UCSD-AML1 (cell line): ENCODE data around the gene AIG1.

Experiments used
- DNase-seq: peaks from one replicate; lab custom pipeline; 2025; ENCODE audit not compliant: unreplicated experiment; lab: John Stamatoyannopoulos, UW

The AIG1 gene

DNA sequence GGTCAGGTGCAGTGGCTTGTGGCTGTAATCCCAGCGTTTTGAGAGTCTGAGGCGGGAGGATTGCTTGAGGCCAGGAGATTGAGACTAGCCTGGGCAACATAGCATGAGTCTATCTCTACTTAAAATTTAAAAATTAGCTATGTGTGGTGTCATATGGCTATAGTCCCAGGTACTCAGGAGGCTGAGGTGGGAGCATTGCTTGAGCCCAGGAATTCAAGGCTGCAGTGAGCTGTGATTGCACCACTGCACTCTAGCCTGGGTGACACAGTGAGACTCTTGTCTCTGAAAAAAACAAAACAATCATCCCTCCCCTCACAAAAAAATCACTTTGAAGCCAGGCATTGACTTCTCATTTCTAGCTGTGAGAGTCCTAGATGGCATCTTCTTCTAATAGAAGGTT lies 32.1 kb downstream of the AIG1 start:
- no peak for DNase-seq

DNA sequence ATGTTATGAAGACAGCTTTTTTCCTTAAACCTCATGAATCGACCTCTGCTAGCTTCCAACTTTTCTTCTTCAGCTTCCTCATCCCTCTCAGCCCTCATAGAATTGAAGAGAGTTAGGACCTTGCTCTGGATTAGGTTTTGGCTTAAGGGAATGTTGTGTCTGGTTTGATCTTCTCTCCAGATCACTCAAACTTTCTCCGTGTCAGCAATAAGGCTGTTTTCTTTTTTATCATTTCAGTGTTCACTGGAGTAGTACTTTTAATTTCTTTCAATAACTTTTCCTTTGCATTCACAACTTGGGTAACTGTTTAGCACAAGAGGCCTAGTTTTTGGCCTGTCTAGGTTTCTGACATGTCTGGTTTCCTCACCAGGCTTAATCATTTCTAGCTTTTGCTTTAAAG lies 32.6 kb downstream of the AIG1 start:
- no peak for DNase-seq

DNA sequence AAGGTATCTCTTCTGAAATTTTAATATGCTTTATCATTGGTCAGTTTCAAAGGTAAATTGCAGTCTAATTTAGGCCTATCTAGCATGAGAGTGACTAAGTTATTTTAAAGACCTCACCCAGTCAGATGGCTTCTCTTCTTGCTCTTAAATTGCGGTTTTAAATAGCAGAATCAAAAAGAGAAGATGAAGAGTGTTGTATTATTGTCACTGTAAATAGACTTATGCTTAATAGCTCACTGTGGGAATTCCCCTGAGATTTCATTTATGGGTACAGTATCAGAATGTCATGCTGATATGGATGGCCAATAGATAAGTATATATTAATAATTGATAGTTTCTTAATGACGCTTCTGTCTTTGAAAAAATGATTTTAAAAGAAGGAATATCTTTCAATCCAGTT lies 35.7 kb downstream of the AIG1 start:
- no peak for DNase-seq

DNA sequence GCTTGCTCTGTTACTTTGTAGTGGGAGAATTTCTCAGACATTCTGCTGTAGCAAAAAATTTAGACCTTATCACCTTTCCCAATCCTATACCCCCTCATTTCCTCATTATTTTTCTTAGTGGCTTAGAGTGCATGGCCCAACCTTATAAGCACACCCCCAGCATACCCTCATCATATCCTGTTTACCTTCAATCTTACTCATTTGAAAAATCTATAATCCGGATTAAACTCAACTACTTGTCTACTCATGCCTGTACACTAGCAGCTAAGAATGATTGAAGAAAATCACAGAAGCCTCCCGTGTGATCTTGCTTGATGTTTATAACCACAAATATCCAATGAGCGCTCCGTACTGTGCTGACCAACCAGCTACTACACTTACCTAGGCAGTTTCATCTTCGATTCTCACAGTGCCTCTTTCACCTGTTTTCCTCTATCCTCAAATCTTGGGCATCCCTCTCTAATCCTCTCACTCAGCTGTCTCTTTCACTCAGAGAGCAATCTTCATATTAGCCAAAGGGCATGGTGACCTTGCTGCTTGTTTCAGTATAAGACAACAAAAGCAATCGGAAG lies 36.6 kb downstream of the AIG1 start:
- DNase-seq, result no peak

DNA sequence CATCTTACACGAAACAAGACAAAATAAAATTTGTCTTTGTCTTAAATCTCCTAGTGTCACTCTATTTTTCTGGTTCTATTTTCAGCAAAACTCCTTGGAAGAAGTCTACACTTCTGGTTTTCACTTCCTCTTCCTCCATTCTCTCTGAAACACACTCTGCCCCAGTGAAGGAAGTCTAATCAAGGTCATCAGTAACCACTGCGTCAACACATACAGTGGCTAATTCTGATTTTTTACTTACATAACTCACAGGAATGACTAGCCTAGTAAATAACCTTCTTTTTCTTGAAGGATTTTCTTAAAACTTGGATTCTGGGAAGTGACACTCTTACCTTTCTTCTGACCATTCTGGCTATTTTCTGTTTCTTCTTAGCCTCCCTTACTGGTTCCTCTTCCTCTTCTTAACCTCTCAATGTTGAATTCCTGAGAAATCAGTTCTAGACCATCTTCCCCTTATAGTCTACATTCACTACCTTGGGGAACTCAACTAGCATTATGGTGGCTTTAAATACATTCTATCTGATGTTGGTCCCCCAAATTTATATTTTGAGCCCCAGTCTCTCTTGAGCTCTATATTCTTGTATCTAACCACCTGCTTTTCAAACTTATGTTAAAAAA lies 37.5 kb downstream of the AIG1 start:
- DNase-seq, result no peak

DNA sequence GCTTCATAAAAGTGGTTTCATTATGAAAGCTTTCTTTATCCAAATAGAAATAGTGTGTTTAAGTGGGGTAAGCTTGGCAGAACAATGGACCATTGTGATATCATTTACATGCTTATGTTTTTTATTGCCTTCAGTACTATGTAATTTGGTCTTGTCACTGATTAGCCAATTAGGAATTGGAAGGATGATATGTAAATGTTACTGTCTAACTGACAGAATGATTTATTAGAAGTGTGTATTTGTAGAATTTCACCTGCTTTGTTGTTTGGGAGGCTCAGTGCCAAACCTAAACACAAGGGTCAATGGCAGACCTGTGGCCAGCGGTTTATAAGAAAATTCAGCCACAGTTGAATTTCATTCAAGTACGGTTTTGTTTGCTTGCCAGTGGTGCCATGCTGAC lies 39.0 kb downstream of the AIG1 start:
- DNase-seq, result no peak

DNA sequence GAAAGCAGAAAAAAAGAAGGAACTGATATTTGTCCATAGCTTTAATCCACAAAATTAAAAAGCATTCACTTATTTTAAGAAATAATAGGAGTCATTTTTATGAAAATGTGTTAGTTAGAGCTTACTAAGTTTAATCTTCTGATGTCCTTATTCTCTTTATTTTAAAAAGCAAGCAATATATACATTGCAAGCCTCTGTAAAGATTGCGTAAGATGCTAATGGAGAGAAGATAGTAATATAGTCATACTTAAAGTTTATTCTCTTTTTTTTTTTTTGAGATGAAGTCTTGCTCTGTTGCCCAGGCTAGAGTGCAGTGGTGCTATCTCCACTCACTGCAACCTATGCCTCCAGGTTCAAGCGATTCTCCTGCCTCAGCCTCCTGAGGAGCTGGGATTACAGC lies 39.7 kb downstream of the AIG1 start:
- DNase-seq, result no peak

DNA sequence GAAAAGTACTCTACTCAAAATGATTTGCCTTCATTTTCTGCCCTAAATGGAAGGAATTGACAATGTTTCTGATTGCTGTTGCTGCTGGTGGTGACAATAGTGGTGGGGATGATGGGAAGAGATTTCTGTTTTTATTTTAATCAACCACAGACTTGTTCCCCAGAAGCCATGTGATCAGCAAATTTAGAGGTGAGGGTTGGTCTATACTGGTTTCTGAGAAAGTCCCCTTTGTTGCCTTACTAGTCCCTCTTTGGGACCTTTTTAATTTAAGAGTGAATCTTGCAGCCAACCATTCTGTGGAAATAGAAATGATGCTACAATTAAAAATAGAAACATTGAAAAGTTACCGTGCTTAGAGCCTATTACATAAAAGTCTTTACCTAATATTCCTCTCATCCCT lies 43.2 kb downstream of the AIG1 start:
- no peak for DNase-seq

DNA sequence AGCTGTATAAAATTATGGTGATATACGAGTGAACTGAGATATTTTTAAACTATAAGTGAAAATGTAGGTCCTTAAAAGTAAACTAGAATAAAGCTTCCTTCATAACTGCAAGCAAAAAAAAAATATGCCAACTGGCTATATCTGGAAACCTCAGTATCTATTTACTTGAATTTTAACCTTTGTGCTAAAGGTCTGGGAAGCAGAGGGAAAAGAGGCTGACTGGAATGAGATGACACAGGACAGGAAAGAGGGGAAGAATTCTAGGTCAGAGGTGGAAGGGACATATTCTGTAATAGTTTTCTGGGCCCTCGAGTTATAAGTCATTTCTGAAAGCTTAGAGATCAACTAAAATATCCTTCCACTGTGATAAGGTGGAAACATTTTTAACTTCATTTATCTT lies 46.8 kb downstream of the AIG1 start:
- DNase-seq, result no peak

DNA sequence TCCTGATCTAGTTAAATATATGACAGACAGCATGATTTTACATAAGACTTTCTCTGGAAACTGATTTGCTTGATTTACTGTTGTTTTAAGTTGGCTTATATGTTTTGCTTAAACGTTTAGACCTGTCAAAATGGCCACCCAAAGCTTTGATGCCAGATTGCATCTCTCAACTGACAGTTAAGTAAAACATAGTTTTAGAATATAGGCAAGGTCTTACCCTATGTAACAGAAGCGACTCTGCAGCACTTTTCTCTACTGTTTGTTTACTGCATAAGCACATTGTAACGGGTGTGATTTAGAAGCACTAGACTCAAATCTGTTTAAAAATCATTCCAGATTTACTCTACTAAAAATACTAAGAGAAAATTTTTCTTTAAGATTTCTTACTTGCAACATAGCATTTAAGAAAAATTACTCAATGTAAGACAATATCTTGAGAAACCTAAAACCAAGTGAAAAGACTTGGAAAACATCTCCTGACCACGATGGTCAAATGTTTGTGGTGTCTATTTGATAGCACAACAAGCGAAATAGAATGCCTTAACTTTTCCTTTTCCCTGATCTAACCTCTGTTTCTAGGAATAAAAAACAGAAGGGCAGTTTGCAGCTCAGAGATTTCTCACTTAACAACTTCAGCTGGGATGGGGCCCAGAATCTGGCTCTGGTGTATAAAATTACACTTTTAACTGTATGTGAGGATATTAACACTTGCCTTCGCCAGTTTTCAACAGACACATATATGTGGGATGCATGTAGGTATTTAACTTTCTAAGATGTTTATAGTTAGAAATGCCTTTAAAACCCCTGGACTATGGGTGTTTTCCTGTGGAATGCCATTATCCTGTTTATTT lies 47.4 kb downstream of the AIG1 start:
- DNase-seq, result no peak

DNA sequence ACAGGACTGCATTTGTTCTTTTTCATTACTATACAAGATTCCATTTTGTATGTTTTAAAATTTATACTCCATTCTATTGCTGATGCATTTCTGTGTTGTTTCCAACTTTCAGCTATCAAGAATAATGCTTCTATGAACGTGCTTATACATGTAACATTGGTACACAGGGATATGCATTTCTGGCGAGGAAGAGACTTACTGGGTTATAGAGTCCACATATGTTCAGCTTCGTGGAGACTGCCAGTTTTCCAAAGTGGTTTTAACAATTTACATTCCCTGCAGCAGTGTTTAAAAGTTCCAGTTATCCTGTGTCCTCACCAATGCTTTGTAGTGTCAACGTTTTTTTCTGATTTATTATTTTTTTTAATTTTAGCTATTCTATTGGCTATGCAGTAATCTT lies 48.5 kb downstream of the AIG1 start:
- DNase-seq, result no peak

DNA sequence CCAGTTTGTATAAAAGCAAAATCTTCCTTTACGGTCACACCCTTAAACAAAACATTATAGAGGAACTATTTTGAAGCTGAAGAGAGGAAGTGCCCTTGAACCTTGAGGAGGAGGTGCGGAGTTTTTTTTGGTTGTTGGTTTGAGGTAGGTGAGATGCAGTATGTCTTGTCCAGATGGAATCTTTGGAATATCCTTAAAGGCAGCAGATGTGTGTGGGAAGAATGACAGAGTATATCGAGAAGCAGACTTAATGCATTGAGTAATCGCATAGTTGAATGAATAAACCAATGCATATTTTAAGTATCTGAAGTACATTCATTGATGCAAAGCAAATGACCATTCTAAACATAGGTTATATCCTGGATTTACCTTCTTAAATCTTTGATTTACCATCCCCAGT lies 49.9 kb downstream of the AIG1 start:
- DNase-seq, result no peak

DNA sequence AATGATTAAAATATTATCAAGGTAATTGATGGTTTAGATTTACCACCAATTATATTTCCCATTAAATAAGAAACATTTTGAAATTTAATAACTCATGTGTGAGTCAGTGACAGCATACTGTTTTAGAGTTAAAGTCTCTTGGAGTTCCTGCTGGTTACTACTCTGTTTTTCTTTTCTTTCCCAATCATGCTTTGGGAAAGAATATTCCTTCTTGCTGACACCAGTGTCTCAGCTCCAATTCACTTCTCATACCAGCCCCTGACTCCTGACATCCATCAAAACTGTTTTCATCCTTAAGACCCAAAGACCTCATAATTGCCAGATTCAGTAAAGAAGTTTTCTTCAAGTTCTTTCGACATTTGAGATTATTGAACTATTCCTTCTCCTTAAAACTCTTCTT lies 50.3 kb downstream of the AIG1 start:
- no peak for DNase-seq

DNA sequence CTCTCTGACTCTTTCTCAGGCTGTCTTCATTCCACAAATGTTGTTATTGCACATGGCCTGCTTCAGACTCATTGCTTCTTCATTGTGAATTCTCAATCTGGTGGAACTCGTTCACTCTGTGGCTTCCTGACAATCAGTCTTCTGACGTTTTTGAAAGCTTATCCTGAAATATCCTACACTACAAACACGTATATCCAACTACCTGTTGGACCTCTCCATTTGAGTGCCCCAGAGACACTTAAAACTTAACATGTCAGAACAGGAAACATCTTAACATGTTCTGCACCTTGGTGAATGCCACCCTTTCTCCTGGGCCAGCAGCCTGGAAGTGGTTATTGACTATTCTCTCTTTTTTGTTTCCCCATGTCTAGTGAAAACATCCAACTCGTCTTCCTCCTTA lies 50.8 kb downstream of the AIG1 start:
- DNase-seq, result no peak

DNA sequence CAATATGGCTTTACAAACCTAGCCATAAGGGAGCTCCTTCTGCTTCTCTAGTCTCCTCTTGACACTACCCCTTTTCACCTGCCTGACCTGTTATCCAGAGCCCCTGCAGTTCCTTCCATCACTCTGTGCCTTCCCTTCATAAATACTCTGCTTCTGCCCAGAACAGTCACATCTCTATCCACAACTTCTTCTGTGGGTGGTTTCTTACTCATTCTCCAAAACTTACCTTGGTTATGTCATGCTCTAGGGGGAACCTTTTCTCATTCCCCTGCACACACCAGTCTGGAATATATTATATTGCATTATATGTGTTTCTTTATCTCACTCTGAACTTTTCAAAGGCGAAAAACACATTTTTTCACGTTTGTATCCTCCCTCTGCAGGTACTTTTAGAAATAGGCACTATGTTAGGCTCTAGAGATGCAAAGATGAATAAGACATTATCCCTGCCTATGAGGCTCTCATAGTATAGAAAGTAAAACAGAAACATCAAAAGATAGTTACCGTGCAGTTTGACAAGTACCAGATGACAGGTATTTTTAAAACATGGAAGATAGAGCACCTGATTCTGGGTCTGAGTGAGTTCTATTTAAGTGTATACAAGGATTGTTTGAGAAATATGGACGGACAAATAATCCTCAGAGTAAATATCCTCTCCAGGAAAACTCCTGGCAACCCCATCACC lies 51.5 kb downstream of the AIG1 start:
- no peak for DNase-seq

DNA sequence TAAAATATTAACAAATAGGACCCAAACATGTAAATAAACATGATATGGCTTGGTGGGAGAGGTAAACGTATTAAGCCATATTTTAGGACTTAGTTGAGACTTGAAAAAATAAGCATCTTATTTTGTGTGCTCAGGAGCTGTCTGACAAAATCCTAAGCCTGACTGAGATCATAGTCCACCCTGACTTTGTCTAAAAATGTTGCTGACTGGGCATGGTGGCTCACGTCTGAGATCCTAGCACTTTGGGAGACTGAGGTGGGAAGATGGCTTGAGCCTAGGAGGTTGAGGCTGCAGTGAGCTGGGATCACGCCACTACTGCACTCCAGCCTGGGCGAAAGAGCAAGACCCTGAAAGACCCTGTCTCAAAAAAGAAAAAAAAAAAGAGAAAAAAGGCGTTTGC lies 52.1 kb downstream of the AIG1 start:
- DNase-seq, result no peak

DNA sequence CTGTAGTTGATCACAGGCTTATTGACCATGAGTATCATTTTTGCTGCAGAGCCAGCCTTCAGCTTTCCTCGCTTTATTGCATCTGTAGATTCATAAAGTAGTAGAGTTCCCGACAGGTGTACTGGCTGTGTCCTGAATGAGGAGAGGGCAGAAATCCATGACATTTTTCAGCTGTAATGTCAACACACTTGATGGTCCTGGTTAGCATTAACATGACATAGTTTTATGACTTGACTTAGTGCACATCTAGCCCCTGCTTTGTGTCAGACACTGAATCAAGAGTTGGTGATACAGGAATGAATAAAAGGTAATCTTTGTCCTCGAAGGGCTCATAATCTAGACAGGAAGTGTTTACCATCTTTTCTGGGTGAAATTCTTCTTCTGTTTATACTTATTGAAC lies 55.0 kb downstream of the AIG1 start:
- DNase-seq, result no peak

DNA sequence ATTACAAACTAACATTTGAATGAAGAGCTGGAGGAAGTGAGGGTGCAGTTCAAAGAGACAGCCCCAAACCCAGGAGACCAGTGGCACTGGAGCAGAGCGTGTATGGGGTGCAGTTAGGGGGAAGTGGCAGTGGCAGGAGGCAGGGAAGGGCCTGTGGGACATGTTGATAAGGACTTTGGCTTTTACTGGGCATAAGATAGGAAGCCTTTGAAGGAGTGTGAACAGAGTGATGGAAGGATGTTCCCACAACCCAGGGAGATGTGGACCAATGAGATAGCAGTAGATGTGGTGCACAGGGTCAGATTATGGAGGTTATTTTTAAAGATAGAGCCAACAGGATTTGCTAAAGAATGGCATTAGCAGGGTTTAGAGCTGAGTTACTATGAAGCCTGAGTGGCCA lies 56.4 kb downstream of the AIG1 start:
- no peak for DNase-seq

DNA sequence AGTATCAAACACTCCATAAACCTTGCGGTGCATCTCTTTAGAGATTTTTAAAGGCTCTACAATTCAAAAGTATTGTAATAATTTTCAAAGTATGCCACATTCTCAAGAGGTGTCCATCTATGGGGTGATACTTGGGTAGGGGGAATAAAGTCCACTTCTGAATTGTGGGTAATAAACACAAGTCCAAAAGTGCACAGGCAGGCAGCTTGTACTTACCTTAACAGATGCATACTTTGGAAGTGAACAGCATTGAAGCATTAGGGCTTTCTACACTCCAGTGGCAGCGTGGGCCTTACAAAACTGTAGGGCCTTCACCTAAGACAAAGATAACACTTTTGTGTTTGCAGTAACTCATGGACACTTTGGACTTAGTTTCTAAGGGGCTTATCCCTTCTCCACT lies 58.6 kb downstream of the AIG1 start:
- DNase-seq, result no peak

DNA sequence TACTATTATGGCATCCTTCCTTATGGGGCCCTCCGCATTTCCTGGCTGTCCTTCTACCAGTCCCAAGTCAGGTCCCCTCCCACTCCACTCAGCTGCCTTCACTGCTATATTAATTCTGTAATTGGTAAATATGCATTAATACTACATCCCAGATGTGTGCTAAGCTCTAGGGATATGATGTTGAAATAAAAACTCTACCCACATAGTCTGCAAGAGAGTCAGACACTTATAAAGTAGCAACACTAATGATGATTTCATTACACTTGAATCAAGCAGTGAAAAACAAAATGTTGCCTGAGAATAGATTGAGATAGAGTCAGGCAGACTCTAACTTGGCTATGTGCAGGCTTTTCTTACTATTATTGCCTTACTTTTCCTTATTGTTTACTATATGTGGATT lies 62.4 kb downstream of the AIG1 start:
- DNase-seq, result no peak

DNA sequence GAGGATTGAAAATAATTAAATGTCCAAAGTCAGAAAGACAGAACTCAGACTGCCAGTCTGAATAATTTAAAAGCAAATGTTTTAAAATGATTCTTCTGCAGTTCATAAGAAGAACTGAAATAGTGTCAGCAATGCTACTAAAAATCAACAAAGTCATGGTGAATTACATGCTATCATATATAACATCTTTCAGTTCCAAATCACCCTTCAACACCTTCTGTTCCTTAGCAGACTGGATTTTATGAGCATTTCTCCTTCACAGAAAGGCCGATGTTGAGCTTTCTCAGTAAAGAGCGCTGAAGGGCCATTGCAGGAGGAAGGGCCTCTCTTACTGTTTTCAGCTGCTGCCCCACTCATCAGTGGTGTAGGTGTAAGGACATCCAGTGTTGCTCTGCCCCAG lies 63.3 kb downstream of the AIG1 start:
- DNase-seq, result no peak

DNA sequence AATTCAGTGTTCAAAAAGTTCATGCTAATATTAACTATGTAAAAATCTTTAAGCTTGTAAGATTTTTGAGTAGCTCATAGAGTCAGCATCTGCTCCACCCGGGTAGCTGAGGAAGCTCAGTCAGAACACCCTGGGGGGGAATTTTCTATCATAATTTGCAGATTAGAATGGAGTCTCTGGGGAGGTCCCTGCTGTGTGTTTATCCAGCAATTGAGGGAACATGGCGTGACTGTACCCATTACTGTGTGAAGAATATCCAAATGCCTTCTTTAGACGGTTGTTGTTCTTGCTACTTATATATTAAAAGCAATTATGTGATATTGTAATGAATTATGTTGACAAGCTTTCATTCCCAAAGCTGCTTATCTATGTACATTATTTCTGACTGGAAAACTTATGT lies 64.8 kb downstream of the AIG1 start:
- DNase-seq, result no peak
